Fibroblast of skin of left quadriceps (primary cell): ENCODE data around the gene RBP3.

Experiments
- DNase-seq, 2 experiments: peaks; one replicate each; pipeline ENCODE4 v3.0.0-alpha.2; 2013; ENCODE audit warnings: low read depth in 2 of 2

RBP3 gene

GRCh38 chr10:47357911-47358310 is 9.7 kb downstream of the RBP3 start:
- no peak for DNase-seq

GRCh38 chr10:47358457-47358856 is 10.3 kb downstream of the RBP3 start:
- no peak for DNase-seq

GRCh38 chr10:47359101-47359500 is 10.9 kb downstream of the RBP3 start:
- DNase-seq = no peak

GRCh38 chr10:47359626-47360418 is 11.7 kb downstream of the RBP3 start:
- DNase-seq = no peak

GRCh38 chr10:47360419-47361040 is 12.4 kb downstream of the RBP3 start:
- DNase-seq = no peak

- peak in 1 of 2 experiments; percentile 2 for DNase-seq
Observed at GRCh38 chr10:47361293-47361692, 13.1 kb downstream of the RBP3 start.

- DNase-seq = no peak
Observed at GRCh38 chr10:47362199-47362598, 14.0 kb downstream of the RBP3 start.

GRCh38 chr10:47363781-47364180 is 15.6 kb downstream of the RBP3 start:
- no peak for DNase-seq

GRCh38 chr10:47364366-47364765 is 16.2 kb downstream of the RBP3 start:
- no peak for DNase-seq

- no peak for DNase-seq
Observed at GRCh38 chr10:47364911-47365310, 16.7 kb downstream of the RBP3 start.

GRCh38 chr10:47365431-47366180 is 17.4 kb downstream of the RBP3 start:
- no peak for DNase-seq

- no peak for DNase-seq
Observed at GRCh38 chr10:47366181-47366631, 18.0 kb downstream of the RBP3 start.

- DNase-seq = no peak
Observed at GRCh38 chr10:47366731-47367460, 18.7 kb downstream of the RBP3 start.

GRCh38 chr10:47367646-47368045 is 19.5 kb downstream of the RBP3 start:
- no peak for DNase-seq

GRCh38 chr10:47368431-47369180 is 20.4 kb downstream of the RBP3 start:
- DNase-seq = no peak

GRCh38 chr10:47369251-47369894 is 21.2 kb downstream of the RBP3 start:
- no peak for DNase-seq

GRCh38 chr10:47370015-47370767 is 22.0 kb downstream of the RBP3 start:
- no peak for DNase-seq

GRCh38 chr10:47370878-47371277 is 22.7 kb downstream of the RBP3 start:
- no peak for DNase-seq

- no peak for DNase-seq
Observed at GRCh38 chr10:47371629-47372485, 23.7 kb downstream of the RBP3 start.
